ENCODE measurements around the gene HELQ.

GRCh38 chr4:83360018-83360417 lies 95.6 kb downstream of the HELQ start:
- TF ChIP-seq CTCF (IDR thresholded peaks at IDR 0.05) (no peak), REST (IDR thresholded peaks at IDR 0.05; ENCODE audit: insufficient read depth in 1 of 2, low read depth in 2 of 2, low read length in 1 of 2) (no peak), POLR2AphosphoS5 (IDR thresholded peaks at IDR 0.05; ENCODE audit: low read depth, low read length) (no peak), TCF7L2 (IDR thresholded peaks at IDR 0.05; ENCODE audit: low read depth, low read length) (no peak), SIN3A (IDR thresholded peaks at IDR 0.05; ENCODE audit: borderline replicate concordance, insufficient read depth, low read depth, low read length) (no peak)
